GM19043 (cell line): ENCODE results near the gene BMS1.
"Not testable (repeated sequence)": the region's sequence is repeated elsewhere in the genome, so short reads cannot be mapped to it uniquely, and the experiment has no call there.

Experiments used
- ATAC-seq: cut with Tn5 transposase; IDR thresholded peaks from one replicate; pipeline ENCODE4 v1.9.1; 2021; ENCODE audit warnings: low read depth; ENCODE audit not compliant: unreplicated experiment

The BMS1 gene

DNA sequence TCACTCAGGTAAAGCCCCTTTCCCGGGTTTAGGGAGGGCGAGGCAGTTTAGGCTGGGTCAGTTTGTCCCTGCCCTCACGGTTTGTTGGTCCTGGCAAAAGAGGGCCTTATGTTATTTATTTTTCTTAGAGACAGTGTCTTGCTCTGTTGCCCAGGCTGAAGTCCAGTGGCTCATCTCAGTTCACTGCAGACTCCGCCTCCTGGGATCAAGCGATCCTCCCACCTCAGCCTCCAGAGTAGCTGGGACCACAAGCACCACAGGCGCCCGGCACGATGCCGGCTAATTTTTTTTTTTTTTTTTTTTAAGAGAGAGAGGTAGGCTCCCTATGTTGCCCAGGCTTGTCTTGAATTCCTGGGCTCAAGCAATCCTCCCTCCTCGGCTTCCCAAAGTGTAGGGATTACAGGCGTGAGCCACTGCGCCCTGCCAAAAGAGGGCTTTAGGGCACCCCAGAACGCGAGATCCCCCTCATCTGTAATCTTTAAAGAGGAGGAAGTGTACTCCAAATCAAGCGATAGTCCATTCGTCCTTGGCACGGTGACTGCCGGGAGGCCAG lies 626 bp upstream of the BMS1 start:
- ATAC-seq = peak; percentile 1

DNA sequence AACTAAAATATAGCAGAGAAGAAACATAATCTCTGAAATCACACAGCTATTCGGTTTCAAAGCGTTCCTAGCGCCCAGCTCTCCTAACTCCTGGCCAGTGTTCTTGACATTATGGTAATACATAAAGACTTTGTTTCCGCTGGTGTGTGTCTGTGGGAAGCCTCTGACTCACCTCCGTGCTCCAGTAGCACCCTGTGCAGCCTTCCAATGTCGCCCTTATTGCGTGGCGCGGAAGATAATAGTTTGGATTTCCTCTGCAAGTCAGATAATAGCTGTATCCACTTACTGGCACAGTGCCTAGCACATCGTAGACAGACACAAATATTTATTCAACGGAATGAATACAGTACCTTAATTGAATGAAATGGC lies 570 bp downstream of the BMS1 start:
- no peak for ATAC-seq

DNA sequence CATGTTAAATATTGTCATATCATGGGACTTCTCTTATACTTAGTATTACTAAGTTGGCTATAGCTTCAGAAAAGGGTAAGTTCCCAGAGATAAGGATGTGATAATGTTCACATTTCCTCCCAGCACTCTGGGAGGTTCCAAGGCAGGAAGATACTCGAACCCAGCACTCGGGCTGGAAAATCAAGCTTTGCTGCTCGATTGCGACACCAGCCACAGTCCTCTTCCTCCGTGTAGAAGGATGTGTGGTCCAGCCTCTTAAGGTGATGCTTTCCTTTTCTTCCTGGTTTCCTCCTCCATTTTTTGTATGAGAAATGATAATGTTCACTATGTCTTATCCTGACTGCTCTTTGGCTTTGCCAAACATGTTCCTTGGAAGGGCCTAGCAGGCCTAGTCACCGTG lies 3.2 kb downstream of the BMS1 start:
- no peak for ATAC-seq

- ATAC-seq = no peak
Observed at GRCh38 chr10:42790835-42791234, 8.2 kb downstream of the BMS1 start.

DNA sequence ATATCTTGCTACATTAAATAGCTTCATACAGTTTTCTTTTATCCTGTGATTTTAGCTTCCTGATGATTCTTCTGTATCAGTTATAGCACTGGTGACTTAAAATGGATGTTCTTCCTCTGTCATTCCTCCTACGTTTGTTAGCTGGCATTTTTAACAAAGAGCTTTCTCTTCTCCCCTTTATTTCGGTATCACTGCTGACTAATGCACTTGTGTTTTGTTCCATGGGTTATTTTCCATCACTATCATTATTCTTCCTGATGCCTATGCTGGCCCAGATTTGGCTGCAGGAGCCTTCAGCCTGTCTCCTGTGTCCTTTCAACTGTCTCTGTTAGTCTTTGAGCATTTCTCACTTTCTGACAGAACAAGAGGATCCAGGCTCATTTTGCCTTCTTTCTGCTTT lies 13.1 kb downstream of the BMS1 start:
- ATAC-seq = no peak

DNA sequence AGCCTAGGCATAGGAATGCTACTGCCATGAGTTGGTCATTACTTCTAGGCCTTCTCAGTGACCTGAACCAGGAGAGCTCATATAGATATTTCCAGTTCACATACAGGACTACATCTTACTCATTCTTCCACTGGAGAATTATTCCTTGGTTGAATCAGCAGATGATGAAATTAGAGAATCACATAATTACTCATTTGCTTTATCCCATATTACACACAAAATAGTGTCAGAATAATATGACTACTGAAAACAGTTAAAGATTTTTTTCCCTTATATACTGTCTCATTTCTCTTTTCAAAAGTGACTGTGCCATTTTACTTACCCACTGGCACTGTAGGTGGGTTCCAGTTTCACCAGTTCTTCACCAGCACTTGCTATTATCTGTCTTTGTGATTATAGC lies 18.5 kb downstream of the BMS1 start:
- no peak for ATAC-seq

- no peak for ATAC-seq
Observed at GRCh38 chr10:42802876-42803275, 20.3 kb downstream of the BMS1 start.

GRCh38 chr10:42809676-42810075 lies 27.1 kb downstream of the BMS1 start:
- no peak for ATAC-seq

- ATAC-seq = no peak
Observed at GRCh38 chr10:42812028-42812427, 29.4 kb downstream of the BMS1 start.

- not testable (repeated sequence) for ATAC-seq
Observed at GRCh38 chr10:42813989-42814687, 31.5 kb downstream of the BMS1 start.

GRCh38 chr10:42816334-42816733 lies 33.7 kb downstream of the BMS1 start:
- not testable (repeated sequence) for ATAC-seq

- ATAC-seq = no peak
Observed at GRCh38 chr10:42816912-42817311, 34.3 kb downstream of the BMS1 start.

DNA sequence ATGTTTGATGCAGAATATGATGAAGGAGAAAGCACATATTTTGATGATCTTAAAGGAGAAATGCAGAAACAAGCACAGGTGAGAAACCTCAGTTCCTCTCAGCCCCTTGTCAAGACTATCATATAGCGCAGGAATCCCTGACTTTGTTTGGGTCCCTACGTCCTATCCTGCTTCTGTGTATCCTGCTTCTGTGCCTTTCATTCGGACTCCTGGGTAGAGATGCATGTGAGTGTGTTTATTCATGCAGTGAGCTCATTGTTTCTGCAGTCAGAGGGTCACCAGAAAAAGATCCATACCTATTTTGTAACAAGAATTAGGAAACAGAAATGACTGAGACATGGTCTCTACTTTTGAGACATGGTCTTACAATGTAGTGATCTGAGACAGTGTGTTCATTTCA lies 34.8 kb downstream of the BMS1 start:
- ATAC-seq = not testable (repeated sequence)

GRCh38 chr10:42826759-42827158 lies 44.2 kb downstream of the BMS1 start:
- ATAC-seq = not testable (repeated sequence)

GRCh38 chr10:42827201-42827600 lies 44.6 kb downstream of the BMS1 start:
- ATAC-seq = no peak

DNA sequence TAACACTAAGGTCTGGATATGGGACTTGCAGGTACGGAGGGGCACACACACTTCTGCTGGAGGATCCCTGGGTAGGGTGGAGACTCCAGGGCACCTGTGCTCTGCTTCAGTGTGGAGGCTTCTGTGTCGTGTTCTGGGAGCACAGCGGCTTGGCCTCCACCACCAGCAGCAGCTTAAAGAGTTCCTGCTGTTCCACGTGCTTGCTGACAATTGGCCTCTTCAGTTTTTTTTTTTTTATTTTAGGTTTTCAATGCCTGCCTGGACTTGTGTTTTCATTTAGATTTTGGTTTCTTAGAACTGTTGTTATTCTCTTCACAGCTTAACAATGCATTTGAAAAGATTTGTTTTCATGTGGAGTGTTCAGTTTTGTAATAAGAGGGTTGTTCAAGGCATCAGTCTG lies 45.8 kb downstream of the BMS1 start:
- not testable (repeated sequence) for ATAC-seq

DNA sequence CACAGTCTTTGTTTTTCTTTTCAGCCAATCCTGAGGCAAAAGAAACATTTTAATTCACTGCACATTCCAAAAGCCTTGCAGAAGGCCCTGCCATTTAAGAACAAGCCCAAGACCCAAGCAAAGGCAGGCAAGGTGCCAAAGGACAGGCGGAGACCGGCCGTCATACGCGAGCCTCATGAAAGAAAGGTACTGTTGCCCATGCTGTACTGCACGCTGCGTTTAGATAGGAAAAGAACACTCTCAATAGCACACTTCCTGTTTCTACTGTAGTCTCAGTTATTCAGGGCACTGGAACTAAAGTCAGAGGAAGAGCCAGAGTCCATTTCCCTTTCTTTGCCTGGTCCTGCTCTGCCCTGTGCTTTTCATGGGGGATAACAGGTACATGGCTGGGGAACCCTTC lies 47.6 kb downstream of the BMS1 start:
- ATAC-seq = no peak

DNA sequence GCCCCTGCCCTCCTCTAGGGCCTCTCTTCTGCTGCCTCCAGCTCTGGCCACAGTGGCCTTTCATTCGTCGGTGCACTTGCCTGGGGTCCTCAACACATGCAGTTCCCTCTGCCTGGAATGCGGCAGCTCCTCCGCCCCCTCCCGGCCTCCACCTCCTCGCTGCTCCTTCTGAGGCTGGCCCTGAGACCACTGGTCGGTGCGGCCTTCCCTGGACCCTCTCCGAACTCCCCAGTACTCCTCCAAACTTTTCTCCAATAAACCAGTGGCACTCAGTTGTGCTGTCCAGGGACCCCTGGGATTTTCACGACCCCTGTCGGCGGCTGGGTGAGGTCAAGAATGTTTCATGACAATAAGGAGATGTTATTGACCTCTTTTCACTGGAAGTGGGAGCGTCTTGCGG lies 53.5 kb downstream of the BMS1 start:
- ATAC-seq = no peak

DNA sequence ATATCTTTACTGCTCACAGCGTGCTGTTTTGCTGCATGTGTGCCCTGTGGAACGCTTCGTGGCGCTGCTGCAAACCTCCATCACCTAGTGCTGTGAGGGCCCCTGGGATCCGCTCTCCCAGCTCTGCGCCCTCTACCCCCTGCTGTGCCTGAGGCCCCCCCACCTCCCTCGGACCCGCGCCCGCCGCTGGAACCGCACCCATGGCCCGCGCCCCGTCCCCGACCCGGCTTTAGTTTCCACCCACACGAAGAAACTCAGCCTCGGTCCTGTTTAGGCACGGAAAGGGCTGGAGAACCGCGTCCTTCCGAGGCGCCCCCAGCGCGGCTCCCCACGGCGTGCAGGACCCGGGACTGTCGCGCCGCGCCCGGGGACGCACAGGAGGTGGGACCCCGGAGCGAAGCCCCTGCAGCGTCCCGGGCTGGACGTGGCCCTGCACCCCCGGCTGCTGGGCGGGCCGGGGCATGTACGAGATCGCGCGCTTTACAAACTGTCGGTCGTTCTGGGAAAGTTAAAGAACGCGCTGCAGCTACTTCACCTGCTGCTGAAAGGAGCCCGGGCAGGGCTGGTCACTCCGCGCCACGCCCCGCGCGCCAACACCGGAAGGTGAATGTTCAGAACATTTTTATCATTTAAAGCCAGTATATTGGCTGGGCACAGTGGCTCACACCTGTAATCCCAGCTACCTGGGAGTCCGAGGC lies 54.3 kb downstream of the BMS1 start:
- ATAC-seq = no peak

- ATAC-seq = not testable (repeated sequence)
Observed at GRCh38 chr10:42844810-42845209, 62.2 kb downstream of the BMS1 start.

DNA sequence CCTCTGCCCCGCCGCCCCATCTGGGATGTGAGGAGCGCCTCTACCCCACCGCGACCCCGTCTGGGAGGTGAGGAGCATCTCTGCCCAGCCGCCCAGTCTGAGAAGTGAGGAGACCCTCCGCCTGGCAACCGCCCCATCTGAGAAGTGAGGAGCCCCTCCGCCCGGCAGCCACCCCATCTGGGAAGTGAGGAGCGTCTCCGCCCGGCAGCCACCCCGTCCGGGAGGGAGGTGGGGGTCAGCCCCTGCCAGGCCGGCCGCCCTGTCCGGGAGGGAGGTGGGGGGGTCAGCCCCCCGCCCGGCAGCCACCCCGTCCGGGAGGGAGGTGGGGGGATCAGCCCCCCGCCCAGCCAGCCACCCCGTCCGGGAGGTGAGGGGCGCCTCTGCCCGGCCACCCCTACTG lies 64.7 kb downstream of the BMS1 start:
- not testable (repeated sequence) for ATAC-seq

GRCh38 chr10:42850931-42851330 lies 68.3 kb downstream of the BMS1 start:
- no peak for ATAC-seq
